ENCODE results near the gene KITLG.

DNA sequence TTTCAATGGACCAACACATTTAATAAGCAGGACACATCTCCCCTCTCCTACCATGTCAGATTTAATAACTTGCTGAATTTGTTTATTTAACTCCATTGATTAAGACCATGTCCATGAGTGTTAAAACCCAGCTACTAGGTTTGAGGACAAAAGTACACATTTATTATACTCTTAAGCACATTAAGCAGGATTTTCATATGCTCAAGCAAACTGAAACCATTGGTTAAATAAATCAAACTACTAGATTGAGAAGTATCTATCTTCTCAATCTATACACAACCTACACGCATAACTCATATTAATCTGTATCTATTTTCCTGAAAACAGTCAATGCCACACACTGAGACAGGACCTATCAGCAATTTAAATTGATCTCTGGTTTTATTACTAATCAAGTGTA, 85.2 kb downstream of the KITLG start:
- TF ChIP-seq, protein P1, sequence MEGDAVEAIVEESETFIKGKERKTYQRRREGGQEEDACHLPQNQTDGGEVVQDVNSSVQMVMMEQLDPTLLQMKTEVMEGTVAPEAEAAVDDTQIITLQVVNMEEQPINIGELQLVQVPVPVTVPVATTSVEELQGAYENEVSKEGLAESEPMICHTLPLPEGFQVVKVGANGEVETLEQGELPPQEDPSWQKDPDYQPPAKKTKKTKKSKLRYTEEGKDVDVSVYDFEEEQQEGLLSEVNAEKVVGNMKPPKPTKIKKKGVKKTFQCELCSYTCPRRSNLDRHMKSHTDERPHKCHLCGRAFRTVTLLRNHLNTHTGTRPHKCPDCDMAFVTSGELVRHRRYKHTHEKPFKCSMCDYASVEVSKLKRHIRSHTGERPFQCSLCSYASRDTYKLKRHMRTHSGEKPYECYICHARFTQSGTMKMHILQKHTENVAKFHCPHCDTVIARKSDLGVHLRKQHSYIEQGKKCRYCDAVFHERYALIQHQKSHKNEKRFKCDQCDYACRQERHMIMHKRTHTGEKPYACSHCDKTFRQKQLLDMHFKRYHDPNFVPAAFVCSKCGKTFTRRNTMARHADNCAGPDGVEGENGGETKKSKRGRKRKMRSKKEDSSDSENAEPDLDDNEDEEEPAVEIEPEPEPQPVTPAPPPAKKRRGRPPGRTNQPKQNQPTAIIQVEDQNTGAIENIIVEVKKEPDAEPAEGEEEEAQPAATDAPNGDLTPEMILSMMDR (IDR thresholded peaks at IDR 0.05) = no peak
- no peak for TF ChIP-seq EZH2 (IDR thresholded peaks at IDR 0.05; ENCODE audit: borderline replicate concordance, insufficient read depth, low read depth, low read length, poor library complexity, severe bottlenecking)
